NT2/D1 (cell line): ENCODE data around the gene CCDC142.

Experiments used
- DNase-seq: peaks from one replicate; pipeline ENCODE4 v3.0.0-alpha.2; 2011; ENCODE audit warnings: low read depth, low spot score
- H3K27me3 ChIP-seq: 2 replicates; pipeline ENCODE4 v1.6.0; 2011; ENCODE audit warnings: mild to moderate bottlenecking; ENCODE audit not compliant: insufficient read length, insufficient read depth
- H3K36me3 ChIP-seq: 2 replicates; pipeline ENCODE4 v1.6.1; 2011; ENCODE audit warnings: mild to moderate bottlenecking, low read length, mixed read lengths; ENCODE audit not compliant: insufficient read depth, insufficient read length
- H3K4me1 ChIP-seq: 2 replicates; pipeline ENCODE4 v1.5.1; 2011; ENCODE audit not compliant: insufficient read depth, insufficient read length
- H3K4me3 ChIP-seq: 2 replicates; pipeline ENCODE4 v1.5.1; 2011; ENCODE audit warnings: low read depth; ENCODE audit not compliant: insufficient read length
- H3K9ac ChIP-seq: 2 replicates; pipeline ENCODE4 v1.6.0; 2011; ENCODE audit warnings: low read depth; ENCODE audit not compliant: insufficient read length
- H3K9me3 ChIP-seq: 2 replicates; pipeline ENCODE4 v1.5.1; 2011; ENCODE audit warnings: mild to moderate bottlenecking, low read length; ENCODE audit not compliant: insufficient read depth
- SUZ12 ChIP-seq: IDR thresholded peaks from 2 replicates; pipeline ENCODE4 v1.6.1; 2011; ENCODE audit not compliant: insufficient read length, insufficient read depth; ENCODE audit errors: extremely low read depth
- YY1 ChIP-seq: IDR thresholded peaks from 2 replicates; pipeline ENCODE4 v1.6.1; 2011; ENCODE audit not compliant: insufficient read length, insufficient read depth
- ZNF274 ChIP-seq: IDR thresholded peaks from 2 replicates; pipeline ENCODE4 v1.6.1; 2011; ENCODE audit warnings: mild to moderate bottlenecking, low read depth, low read length

CCDC142 gene, protein sequence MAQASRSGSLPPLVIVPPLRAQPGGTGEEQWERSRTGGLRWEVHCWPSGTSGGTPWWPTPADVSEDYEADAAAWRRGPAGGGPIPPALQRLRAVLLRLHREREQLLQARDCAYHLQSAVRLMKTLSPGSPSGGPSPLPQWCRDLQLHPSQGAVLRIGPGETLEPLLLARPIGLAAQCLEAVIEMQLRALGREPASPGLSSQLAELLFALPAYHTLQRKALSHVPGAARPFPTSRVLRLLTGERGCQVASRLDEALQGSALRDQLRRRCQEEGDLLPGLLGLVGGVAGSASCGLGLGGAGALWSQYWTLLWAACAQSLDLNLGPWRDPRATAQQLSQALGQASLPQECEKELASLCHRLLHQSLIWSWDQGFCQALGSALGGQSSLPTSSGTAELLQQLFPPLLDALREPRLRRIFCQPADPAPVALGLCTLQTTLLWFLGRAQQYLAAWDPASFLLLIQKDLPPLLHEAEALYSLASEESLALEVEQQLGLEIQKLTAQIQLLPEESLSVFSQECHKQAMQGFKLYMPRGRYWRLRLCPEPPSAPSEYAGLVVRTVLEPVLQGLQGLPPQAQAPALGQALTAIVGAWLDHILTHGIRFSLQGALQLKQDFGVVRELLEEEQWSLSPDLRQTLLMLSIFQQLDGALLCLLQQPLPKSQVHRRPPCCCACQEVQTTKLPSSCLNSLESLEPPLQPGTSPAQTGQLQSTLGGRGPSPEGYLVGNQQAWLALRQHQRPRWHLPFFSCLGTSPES

DNA sequence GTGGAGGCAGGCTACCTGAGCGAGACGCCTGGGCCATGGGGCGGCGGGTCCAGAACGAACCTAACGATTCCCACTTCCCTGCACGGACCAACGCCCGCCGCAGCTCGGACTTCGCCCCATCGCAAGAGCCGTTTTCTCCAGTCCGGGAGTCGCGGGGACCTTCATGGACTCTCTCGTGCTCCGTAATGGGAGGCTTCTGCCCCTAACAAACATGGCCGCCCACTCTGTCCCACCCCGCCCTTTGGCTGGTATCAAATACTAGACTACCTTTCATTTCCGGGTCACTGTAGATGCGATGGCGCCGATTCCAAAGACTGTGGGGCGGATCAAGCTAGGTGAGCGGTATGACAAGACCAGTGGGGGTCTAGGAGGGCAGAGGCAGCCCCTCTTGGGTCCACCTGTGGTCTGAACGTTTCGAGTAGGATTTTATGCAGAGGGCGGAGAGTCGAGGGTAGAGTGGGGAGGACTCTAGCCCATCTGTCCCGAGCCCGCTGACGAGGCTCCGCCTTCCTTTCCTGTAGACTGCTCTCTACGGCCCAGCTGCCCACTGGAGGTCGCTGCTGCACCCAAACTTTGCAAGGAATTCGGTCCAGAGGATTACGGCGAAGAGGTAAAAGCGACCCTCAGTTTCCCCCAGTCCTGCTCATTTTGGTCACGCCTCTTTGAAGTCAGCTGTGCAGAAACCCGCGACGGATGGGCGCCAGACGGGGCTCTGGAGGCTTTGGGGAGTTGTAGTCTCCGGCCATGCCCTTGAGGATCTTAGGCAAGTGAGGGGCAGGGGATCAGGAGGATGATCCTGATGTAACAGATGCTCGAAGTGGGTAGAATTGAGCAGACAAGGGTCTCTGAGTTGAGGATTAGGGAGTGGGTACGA is at the start of gene CCDC142, which contains the start of gene TTC31:
CCDC142 (minus strand) TSS at position 198 of the 874 bp plus-strand sequence; CDS start at position 37, 161 bp downstream.
TTC31 (plus strand) TSS at position 281 of the 874 bp plus-strand sequence; CDS start at position 296, 15 bp downstream.
- Histone ChIP-seq H3K4me3 (peak within 1 kb of the TSS; percentile 75), H3K36me3 (peaks cover 33% of the 10 kb centered on the region), H3K9ac (peak within 1 kb of the TSS; percentile 85), H3K27me3 (no peaks in the 10 kb centered on the region), H3K4me1 (peaks cover 3% of the 10 kb centered on the region), H3K9me3 (no peaks in the 10 kb centered on the region)
- TF ChIP-seq YY1 (peak; percentile 98), ZNF274 (no peak), SUZ12 (no peak)
- DNase-seq: peak; percentile 93

DNA sequence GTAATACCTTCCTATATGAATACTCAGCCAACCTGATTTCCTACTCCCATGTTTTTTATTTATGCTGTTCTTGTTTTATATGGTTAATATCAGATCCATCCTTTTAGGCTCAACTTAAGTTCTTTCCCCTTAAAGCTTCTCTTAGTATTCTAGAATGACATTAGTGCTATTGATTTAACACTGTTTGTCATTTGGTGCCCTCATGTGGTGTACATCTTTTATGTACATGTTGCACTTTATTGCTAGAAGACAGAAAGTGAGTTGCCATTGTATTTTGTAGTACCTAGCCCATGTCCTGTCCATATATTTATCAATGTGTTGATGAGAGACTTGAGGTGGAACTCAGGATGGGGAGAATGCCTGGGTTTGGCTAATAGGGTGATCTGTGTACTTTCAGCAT is 49.4 kb upstream of the CCDC142 start:
- Histone ChIP-seq H3K9ac (no peak overlapping the region), H3K36me3 (peaks cover 52% of the 10 kb centered on the region), H3K9me3 (no peaks in the 10 kb centered on the region), H3K4me1 (no peaks in the 10 kb centered on the region), H3K27me3 (no peaks in the 10 kb centered on the region), H3K4me3 (no peak overlapping the region)
- no peak for DNase-seq
- TF ChIP-seq SUZ12 (no peak), YY1 (no peak)

DNA sequence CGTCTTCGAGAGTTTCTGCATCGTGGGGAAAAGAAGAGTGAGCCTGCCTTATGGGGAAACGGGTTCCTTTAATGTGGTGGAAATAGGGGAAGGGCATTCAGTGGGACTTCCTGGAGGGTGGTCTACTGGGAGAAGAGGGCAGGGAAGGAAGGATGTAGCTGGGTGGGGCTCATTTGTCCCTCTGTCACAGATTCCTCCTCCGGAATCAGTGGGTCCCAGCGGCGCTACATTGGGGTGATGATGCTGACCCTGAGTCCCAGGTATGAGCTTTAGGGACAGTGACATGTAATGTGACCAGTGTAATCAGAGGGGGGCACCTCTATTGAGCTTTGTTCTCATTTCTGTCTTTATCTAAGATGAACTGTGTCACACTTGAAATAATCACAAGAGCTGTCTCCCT is 48.9 kb upstream of the CCDC142 start:
- no peak for TF ChIP-seq SUZ12
- no peak for TF ChIP-seq YY1
- no peak for TF ChIP-seq ZNF274
- Histone ChIP-seq H3K4me3 (no peak overlapping the region), H3K4me1 (no peaks in the 10 kb centered on the region), H3K36me3 (peaks cover 57% of the 10 kb centered on the region), H3K9ac (no peak overlapping the region), H3K9me3 (no peaks in the 10 kb centered on the region), H3K27me3 (no peaks in the 10 kb centered on the region)
- DNase-seq: no peak

DNA sequence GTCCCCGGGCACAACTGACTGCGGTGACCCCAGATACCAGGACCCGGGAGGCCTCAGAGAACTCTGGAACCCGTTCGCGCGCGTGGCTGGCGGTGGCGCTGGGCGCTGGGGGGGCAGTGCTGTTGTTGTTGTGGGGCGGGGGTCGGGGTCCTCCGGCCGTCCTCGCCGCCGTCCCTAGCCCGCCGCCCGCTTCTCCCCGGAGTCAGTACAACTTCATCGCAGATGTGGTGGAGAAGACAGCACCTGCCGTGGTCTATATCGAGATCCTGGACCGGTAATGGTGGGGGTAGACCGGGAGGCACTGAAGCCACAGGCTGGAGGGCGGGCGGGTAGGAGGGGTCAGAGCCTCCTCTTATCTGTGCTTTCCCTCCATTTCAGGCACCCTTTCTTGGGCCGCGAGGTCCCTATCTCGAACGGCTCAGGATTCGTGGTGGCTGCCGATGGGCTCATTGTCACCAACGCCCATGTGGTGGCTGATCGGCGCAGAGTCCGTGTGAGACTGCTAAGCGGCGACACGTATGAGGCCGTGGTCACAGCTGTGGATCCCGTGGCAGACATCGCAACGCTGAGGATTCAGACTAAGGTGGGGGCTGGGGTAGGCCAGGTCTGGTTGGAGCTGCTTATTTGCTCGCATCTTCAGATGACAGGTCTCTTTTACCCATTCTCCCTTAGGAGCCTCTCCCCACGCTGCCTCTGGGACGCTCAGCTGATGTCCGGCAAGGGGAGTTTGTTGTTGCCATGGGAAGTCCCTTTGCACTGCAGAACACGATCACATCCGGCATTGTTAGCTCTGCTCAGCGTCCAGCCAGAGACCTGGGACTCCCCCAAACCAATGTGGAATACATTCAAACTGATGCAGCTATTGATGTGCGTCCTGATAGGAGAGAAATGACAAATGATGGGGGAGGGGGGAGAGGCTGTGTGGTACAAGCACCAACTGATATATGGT is 47.7 kb upstream of the CCDC142 start:
- H3K36me3 ChIP-seq: peaks cover 69% of the 10 kb centered on the region
- no peak for DNase-seq
- TF ChIP-seq ZNF274: no peak
- TF ChIP-seq YY1: no peak
- no peak for TF ChIP-seq SUZ12

DNA sequence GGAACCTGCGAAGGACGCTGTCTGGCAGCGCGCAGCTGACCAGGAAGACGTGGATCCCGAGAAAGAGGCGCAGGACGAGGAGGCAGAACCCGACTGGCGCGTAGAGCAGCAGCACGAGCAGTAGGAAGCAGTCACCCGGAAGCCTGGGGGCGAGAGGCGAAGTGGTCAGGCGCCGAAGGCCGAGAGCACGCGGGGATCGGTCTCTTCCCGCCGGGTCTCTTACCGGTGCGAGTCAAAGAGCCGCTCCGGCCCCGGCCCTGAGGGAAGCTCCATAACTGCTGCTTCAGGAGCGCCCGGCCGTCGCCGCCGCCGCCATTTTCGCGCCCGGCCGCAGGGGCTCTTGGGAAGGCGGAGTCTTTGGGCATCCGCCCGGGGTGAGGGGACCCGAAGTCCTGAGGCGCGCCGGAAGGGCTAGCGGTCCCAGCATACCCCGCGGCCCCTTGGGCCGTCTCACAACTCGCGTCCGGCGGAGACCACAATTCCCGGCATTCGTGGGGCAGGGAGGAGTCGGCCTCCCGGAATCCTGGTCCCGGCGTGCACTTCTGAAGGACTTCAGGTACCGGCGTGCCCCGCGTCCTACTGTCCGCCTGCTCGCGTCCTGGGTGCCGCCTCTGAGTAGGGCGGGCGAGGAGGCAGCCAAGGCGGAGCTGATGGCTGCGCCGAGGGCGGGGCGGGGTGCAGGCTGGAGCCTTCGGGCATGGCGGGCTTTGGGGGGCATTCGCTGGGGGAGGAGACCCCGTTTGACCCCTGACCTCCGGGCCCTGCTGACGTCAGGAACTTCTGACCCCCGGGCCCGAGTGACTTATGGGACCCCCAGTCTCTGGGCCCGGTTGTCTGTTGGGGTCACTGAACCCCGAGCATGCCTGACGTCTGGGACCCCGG is 46.8 kb upstream of the CCDC142 start, which contains the start of the genes AUP1 and HTRA2:
AUP1 (minus strand) TSS at position 350 of the 882 bp plus-strand sequence; CDS start at position 273, 77 bp downstream.
HTRA2 (plus strand) TSS at position 577 of the 882 bp plus-strand sequence; CDS start at position 651, 74 bp downstream.
- TF ChIP-seq SUZ12 (no peak), YY1 (peak; percentile 71), ZNF274 (no peak)
- Histone ChIP-seq H3K4me3 (peak within 1 kb of the TSS; percentile 99), H3K4me1 (no peaks in the 10 kb centered on the region), H3K9ac (peak within 1 kb of the TSS; percentile 100), H3K27me3 (no peaks in the 10 kb centered on the region), H3K9me3 (no peaks in the 10 kb centered on the region), H3K36me3 (peaks cover 76% of the 10 kb centered on the region)
- DNase-seq: peak; percentile 99

More for the DNA sequence above, 47.7 kb upstream of the CCDC142 start:
- peak overlapping the region; percentile 68 for H3K4me3 ChIP-seq
- no peaks in the 10 kb centered on the region for H3K27me3 ChIP-seq
- no peaks in the 10 kb centered on the region for H3K9me3 ChIP-seq
- no peaks in the 10 kb centered on the region for H3K4me1 ChIP-seq
- peak overlapping the region; percentile 82 for H3K9ac ChIP-seq
